Suprapubic skin (tissue), 3 donors: Measurements from ENCODE around the gene ICE2.

Experiments used
- CTCF ChIP-seq, 2 donors: fragments of 200-600 bp in 1 of 2; fragments of 450-650 bp in 1 of 2; sonication (generic) in 1 of 2; IDR thresholded peaks; one replicate each; pipeline ENCODE4 v1.5.1; 2016 to 2019; ENCODE audit warnings: antibody characterized with exemption in 2 of 2, mild to moderate bottlenecking in 1 of 2, moderate library complexity in 1 of 2
- POLR2A ChIP-seq, 2 donors: fragments of 450-650 bp; IDR thresholded peaks; one replicate each; pipeline ENCODE4 v1.6.1; 2017; ENCODE audit warnings: antibody characterized with exemption in 2 of 2, mild to moderate bottlenecking in 2 of 2, moderate library complexity in 2 of 2

- TF ChIP-seq CTCF (IDR thresholded peaks at IDR 0.05) (no peak), POLR2A (IDR thresholded peaks at IDR 0.05) (no peak)
Measured at GRCh38 chr15:60526127-60526616, 47.2 kb upstream of the ICE2 start.
